Measurements from ENCODE around the gene CENATAC.
"Not testable (repeated sequence)": the region's sequence is repeated elsewhere in the genome, so short reads cannot be mapped to it uniquely, and the experiment has no call there.

CENATAC gene, protein sequence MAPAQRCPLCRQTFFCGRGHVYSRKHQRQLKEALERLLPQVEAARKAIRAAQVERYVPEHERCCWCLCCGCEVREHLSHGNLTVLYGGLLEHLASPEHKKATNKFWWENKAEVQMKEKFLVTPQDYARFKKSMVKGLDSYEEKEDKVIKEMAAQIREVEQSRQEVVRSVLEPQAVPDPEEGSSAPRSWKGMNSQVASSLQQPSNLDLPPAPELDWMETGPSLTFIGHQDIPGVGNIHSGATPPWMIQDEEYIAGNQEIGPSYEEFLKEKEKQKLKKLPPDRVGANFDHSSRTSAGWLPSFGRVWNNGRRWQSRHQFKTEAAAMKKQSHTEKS

DNA sequence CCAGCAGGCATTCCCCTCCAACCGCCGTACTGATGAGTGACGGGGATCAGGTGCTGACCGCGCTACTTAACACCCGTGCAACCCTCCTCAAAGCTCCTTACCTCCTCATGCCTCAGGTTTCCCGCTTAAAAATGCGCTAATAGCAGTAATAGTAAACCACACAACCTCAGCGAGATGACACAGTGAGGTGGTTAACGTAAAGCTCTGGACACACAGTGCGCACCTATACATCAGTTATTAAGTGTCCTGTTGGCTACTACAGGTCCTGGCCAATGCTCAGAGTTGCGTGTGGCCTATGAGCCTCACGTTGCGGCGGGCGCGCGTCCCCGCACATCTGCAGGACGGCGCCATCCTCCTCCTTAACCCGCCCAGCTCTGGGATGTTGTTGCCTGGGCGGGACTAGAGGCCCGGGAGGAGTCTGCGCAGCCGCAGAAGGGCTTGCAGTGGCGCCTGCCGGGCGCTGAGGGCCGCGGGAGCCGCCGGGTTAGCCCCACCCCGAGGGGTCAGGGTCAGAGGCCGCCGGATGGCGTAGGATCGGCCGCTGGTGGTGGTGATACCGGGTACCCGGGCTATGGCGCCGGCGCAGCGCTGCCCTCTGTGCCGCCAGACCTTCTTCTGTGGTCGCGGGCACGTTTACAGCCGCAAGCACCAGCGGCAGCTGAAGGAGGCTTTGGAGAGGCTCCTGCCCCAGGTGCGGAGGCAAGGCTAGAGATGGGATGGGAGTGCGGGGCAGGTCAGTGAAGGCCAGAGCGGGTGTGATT lies at the start of gene CENATAC:
Gene CENATAC (plus strand): TSS at position 512 of the 761 bp plus-strand sequence. CDS start 60 bp downstream, at position 572.
- peak; percentile 97 for DNase-seq

DNA sequence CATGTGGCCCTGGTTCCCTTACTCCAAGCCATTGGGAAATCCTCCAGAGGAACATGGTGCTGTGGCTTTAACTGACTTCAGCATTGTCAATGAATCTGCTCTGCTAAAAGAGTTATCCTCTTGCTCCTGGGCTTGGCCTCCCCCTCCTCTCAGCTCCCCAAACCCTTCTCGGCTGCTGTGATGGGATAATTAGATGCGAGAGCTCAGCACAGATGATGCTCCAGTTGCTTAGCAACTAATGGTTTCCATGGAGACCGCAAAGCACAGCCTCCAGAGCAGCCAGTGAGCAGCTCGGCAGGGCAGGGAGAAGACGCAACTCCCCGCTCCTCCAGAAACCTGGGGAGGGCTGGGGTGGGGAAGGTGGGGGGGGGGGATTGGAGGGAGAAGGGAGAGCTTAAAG lies 44.7 kb upstream of the CENATAC start:
- peak; percentile 64 for DNase-seq

DNA sequence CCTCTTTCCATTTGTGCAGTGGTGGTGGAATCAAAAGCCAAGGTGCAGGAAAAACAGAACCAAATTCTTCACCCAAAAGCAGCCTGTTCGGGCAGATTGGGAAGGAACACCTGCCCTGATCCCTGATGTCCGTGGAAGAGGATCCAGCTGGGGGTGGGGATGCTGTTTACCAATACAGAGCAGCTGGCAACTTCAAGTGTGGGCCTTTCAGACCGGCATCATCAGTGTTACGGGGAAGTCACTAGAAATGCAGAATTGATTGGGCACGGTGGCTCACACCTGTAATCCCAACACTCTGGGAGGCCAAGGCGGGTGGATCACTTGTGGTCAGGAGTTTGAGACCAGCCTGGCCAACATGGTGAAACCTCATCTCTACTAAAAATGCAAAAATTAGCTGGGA lies 44.0 kb upstream of the CENATAC start:
- DNase-seq, result not testable (repeated sequence)

DNA sequence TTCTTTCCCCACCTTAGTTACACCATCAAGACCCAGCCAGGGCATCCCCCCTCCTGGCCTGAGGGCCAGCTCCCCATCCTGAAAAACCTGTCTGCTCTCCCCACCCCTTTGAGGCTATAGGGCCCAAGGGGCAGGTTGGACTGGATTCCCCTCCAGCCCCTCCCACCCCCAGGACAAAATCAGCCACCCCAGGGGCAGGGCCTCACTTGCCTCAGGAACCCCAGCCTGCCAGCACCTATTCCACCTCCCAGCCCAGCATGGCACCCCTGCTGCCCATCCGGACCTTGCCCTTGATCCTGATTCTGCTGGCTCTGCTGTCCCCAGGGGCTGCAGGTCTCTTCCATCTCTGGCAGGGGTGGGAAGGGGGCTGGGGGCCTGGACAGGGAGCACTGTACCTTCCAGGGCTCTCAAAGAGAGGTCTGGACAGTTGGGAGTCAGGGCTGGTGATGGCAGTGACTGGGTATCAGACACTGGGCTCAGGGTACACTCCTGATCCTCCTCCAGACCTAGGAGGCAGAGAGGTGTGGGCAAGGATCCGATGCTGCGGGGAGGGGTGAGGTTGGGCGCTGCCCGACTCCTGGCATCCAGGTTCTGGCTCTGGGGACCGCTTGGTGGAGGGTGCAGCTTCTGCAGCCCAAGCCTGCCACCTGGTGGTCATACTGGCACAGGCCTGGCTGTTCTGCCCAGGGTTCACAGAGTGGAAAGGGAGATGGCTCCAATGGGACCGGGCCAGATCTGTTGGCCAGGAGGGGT lies 41.7 kb upstream of the CENATAC start, which contains the start of gene UPK2:
Gene UPK2 (plus strand): TSS at position 205 of the 753 bp plus-strand sequence. CDS start 53 bp downstream, at position 258.
- DNase-seq, result peak; percentile 73

DNA sequence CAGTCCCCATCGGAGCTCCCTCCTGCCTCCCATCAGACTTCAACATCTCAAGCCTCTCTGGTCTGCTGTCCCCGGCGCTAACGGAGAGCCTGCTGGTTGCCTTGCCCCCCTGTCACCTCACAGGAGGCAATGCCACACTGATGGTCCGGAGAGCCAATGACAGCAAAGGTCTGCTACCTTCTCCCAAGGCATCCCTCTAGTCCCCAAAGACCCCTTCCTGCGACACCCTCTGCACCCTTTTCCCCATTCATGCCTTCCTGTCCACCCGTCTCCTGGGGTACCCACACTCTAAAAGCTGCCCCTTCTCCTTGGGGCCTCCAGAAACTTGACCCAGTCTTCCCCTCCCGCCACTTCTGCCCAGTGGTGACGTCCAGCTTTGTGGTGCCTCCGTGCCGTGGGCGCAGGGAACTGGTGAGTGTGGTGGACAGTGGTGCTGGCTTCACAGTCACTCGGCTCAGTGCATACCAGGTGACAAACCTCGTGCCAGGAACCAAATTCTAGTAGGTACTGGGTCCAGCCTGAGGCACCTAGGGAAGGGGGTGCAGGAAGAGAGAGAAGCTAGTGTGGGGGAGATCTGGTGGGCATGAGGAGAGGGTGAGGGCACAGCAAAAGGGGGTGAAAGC lies 41.0 kb upstream of the CENATAC start:
- no peak for DNase-seq

DNA sequence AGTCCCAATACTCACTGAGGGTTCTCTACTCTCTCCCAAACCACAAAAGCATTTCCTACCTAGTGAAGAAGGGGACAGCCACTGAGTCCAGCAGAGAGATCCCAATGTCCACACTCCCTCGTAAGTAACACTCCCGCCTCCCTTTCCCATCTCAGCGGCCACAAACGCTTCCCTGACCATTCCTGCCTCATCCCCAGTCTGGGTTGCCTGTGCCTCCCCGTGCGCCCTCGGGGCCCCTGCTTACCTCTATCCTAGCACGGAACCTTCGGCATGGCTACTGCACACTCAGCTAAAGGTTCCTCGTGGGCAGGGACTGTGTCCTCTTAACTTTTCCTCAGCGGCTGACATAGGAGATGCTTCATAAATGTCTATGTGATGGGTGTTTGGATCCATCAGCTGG lies 40.4 kb upstream of the CENATAC start:
- DNase-seq, result no peak

DNA sequence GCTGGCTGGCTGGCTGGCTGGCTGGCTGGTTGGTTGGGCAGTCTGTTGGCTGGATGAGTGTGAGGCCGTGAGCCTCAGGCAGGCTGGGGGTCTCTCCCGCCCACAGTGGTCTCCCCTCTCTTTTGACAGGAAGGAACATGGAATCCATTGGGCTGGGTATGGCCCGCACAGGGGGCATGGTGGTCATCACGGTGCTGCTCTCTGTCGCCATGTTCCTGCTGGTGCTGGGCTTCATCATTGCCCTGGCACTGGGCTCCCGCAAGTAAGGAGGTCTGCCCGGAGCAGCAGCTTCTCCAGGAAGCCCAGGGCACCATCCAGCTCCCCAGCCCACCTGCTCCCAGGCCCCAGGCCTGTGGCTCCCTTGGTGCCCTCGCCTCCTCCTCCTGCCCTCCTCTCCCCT lies 40.0 kb upstream of the CENATAC start:
- no peak for DNase-seq

DNA sequence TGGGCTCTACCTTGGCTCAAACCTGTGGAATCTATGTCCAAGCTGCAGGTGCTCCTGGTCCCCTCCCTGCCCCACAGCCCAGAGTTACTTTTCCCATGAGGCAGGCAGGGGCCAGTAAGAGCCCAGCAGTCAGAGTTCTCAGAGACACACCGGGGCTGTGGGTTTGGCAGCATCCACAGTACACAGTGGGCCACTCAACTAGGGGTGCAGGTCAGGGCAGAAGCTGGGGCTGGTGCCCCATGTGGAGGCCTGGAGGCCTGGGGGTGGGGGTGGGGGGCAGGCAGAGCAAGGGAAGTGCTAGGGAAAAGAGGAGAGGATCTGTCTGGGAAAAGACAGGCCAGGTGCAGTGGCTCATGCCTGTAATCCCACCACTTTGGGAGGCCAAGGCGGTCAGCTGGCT lies 39.4 kb upstream of the CENATAC start:
- no peak for DNase-seq

DNA sequence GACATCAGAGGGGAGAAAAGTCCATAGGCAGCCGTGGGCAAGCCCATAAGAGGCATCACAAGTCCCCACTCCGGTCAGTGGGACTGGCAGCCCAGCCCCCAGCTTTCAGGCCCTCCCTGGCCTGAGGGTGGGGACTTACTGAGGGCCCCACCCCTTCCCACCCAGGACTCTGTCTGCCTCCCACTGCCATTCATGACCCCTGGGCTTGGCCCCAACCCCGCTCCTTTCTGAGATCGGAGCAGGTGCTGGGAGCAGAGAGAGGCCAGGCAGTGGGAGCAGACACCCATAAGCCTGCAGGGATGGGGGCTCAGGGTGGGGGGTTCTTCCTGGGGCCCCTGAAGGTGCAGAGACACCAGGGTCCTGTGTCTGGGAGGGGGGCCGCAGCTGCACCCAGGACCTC lies 36.7 kb upstream of the CENATAC start:
- DNase-seq, result no peak

DNA sequence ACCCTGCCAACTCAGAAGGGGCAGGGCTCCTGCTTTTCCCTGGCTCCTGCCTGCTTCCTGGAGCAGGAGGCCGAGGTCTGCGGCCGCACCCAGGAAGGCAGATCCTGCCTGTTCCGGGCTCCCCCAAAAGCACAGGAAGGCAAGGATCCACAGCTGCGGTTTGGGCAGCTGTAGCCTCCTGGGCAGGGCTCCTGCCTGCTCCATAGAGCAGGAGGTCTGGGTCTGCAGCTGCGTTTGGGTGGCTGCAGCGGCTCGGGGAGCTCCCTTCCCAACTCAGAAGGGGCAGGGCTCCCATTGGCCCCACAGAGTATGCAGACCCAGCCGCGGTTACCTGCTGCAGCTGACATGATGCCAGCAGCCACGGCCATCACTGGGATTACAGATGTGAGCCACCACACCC lies 36.3 kb upstream of the CENATAC start:
- DNase-seq, result no peak

DNA sequence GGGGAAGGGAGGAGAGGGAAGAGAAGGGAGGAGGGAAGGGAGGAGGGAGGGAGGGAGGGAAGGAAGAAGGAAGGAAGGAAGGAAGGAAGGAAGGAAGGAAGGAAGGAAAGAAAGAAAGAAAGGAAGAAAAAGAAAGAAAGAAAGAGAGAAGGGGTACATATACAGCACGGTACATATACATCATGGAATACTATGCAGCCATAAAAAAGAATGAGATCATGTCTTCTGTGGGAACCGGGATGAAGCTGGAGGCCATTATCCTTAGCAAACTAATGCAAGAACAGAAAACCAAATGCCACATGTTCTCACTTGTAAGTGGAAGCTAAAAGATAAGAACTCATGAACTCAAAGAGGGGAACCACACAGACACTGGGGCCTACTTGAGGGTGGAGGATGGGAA lies 28.4 kb upstream of the CENATAC start:
- not testable (repeated sequence) for DNase-seq

DNA sequence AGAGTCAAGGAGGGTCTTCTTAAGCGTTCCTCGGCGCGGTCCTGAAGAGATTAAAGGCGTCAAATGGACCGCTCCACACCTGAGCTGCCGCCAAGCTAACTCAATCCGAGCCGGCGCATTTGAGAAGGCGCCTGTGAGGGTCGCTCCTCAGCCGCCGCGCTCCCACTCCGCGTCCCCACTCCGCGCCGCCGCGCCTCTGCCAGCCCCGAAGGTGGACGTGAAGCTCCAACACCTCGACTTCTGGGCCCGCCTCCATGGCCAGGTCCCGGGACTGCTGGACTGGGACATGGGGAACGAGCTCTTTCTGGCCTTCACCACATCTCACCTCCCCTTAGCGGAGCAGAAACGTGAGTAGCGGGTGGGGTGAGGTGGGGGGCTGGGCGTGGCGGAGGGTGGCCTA lies 26.3 kb upstream of the CENATAC start, which contains the start of gene FOXR1:
Gene FOXR1 (plus strand): TSS at position 116 of the 400 bp plus-strand sequence. CDS start 171 bp downstream, at position 287.
- no peak for DNase-seq

DNA sequence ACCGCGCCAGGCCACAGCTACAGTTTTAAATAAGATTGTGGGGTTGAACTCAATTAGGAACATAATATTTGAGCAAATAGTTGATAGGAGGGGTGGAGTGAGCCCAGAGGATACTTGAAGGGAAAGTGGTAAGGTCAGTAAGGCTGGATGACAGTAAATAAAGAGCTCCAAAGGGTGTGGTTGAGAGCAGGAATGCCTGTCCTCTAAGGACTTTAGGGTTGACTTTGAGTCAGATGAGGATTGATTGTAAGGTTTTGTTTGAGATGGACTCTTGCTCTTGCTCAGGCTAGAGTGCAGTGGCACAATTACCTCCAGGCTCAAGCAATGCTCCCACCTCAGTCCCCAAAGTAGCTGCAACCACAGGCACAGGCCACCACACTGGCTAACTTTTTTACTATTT lies 24.0 kb upstream of the CENATAC start:
- DNase-seq, result no peak

DNA sequence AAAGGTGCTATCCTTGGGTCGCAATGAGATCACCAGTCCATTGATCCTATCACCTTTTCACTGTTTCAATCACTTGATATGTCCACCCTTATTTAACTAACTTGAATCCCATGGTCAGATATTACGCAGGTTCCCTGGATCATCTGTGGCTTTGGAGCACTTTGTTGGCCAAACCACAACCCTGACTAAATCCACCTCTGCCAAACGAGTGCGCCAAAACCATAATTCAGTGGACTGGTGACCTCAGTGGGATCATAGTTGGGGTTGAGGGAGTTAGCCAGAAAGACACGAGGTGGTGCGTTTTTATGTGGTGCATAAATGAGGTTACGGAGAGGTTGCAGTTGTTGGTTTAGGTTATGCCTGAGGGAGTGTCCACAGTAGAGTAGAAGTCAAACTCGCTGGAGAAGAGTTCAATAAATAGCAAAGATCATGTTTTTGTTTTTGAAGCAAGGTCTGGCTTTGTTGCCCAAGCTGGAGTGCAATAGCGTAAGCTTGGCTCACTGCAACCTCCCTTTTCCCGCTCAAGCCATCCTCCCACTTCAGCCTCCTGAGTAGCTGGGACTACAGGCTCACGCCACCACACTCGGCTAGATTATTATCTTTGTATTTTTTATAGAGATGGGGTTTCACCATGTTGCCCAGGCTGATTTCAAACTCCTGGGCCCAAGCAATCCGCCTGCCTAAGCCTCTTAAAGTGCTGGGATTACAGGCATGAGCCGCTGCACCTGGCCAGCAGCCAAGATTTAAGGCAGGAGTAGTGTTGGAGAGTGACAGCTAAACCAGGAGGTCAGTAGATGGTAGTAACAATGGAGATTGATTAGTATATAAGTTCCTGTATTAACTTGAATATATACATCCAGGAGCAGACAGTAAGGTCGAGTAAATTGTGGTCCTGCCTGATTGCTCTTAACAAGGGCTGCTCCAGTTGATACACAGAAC lies 21.9 kb upstream of the CENATAC start:
- no peak for DNase-seq

DNA sequence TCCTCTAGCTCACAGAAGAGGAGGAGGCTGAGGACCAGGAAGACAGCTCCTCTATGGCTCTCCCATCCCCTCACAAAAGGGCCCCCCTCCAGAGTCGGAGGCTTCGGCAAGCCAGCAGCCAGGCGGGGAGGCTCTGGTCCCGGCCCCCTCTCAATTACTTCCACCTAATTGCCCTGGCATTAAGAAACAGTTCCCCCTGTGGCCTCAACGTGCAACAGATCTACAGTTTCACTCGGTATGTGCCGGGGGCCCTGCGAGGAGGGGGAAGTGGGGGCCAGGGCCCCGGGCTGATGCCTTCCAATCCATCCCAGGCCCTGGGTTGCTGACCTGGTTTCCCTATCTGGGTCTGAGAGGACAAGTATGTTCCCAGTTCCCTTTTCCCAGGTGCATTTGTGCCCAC lies 18.5 kb upstream of the CENATAC start:
- no peak for DNase-seq

DNA sequence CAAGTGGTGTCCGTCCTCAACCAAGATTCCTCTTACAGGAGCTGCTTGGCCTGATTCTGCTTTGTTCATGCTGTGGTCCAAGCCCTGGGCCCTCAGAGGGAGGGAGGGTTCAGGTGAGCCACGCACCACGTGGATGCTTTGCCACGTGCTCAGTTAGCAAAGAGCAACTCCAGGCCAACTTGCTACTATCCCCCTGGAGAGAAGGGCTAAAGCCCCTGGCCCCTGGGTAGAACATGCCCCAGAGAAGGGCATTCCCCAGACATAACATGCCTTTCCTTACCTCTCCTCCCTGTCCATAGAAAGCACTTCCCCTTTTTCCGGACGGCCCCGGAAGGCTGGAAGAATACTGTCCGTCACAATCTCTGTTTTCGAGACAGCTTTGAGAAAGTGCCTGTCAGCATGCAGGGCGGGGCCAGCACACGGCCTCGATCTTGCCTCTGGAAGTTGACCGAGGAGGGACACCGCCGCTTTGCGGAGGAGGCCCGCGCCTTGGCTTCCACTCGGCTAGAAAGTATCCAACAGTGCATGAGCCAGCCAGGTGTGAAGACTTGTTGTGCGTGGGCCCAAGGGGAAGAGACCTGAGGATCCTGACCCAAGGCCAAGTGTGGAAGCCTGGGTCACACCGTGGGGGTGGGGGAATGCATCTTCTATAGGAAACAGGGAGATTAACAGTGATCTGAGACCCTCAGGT lies 17.6 kb upstream of the CENATAC start:
- no peak for DNase-seq

DNA sequence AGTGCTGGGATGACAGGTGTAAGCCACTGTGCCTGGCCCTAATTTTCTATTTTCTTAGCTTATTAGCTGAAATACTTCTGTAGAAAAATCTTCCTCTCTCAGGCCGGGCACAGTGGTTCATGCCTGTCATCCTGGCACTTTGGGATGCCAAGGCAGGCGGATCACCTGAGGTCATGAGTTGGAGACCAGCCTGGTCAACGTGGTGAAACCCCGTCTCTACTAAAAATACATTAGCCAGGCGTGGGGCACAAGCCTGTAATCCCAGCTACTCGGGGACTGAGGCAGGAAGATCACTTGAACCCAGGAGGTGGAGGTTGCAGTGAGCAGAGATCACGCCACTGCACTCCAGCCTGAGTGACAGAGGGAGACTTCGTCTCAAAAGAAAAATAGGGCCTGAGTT lies 13.6 kb upstream of the CENATAC start:
- not testable (repeated sequence) for DNase-seq

DNA sequence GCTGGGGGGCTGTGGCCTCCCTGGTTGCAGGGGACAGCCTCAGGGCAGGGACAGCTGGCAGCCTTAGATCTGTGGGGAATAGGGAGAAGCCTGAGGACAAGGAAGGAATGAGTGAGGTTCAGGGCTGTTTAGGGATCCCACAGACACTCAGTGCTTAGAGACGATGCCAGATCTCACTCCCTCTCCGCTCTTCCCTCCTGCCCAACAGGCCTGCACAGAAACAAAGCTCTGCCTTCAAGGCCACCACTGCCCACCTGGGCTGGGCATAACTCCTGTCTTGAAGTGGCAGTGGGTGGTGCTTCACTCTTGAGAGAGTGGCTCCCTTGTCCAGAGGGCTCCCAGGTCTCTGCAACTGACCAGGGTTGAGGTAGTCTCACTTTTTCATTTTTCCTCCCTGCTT lies 13.1 kb upstream of the CENATAC start:
- DNase-seq, result peak; percentile 64

DNA sequence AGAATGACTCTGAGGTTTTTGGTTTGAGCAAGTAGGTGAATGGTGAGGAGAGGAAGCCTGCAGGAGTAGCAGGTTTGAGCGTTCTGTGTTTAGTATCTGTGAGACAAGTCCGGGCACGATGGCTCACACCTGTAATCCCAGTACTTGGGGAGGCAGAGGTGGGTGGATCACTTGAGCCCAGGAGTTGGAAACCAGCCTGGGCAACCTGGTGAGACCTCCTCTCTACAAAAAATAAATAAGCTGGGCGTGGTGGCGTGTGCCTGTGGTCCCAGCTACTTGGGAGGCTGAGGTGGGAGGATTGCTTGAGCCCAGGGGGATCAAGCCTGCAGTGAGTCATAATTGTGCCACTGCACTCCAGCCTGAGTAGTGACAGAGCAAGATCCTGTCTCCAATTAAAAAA lies 9.7 kb upstream of the CENATAC start:
- peak; percentile 76 for DNase-seq

DNA sequence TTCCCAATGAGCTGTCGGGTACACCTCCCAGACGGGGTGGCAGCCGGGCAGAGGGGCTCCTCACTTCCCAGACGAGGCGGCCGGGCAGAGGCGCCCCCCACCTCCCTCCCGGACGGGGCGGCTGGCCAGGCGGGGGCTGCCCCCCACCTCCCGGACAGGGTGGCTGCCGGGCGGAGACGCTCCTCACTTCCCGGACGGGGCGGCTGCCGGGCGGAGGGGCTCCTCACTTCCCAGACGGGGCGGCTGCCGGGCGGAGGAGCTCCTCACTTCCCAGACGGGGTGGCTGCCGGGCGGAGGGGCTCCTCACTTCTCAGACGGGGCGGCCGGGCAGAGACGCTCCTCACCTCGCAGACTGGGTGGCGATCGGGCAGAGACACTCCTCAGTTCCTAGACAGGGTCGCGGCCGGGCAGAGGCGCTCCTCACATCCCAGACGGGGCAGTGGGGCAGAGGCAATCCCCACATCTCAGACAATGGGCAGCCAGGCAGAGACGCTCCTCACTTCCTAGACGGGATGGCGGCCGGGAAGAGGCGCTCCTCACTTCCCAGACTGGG lies 6.4 kb upstream of the CENATAC start:
- DNase-seq, result not testable (repeated sequence)
